ENCODE data around the gene HOXC11.

Gene HOXC11

GRCh38 chr12:53944907-53945847 is 27.7 kb upstream of the HOXC11 start:
- no peak for DNase-seq (ENCODE audit: low read depth)
- no peak for TF ChIP-seq CTCF (conservative IDR thresholded peaks at IDR 0.05; ENCODE audit: low read depth, low read length)
- no peak overlapping the region for H3K4me3 ChIP-seq (ENCODE audit: low read length)

- no peak for DNase-seq (ENCODE audit: low read depth)
- TF ChIP-seq CTCF (conservative IDR thresholded peaks at IDR 0.05; ENCODE audit: low read depth, low read length): no peak
- H3K4me3 ChIP-seq (ENCODE audit: low read length): no peak overlapping the region
Observed at GRCh38 chr12:53947743-53948142, 25.2 kb upstream of the HOXC11 start.

- H3K4me3 ChIP-seq (ENCODE audit: low read length): no peak overlapping the region
- no peak for TF ChIP-seq CTCF (conservative IDR thresholded peaks at IDR 0.05; ENCODE audit: low read depth, low read length)
- DNase-seq (ENCODE audit: low read depth): no peak
Observed at GRCh38 chr12:53948650-53949593, 24.0 kb upstream of the HOXC11 start.

- no peak for TF ChIP-seq CTCF (conservative IDR thresholded peaks at IDR 0.05; ENCODE audit: low read depth, low read length)
- no peak overlapping the region for H3K4me3 ChIP-seq (ENCODE audit: low read length)
- DNase-seq (ENCODE audit: low read depth): no peak
Observed at GRCh38 chr12:53949631-53950436, 23.1 kb upstream of the HOXC11 start.

GRCh38 chr12:53950437-53950773 is 22.5 kb upstream of the HOXC11 start:
- no peak for DNase-seq (ENCODE audit: low read depth)
- H3K4me3 ChIP-seq (ENCODE audit: low read length): no peak overlapping the region
- no peak for TF ChIP-seq CTCF (conservative IDR thresholded peaks at IDR 0.05; ENCODE audit: low read depth, low read length)

- DNase-seq (ENCODE audit: low read depth): no peak
- no peak for TF ChIP-seq CTCF (conservative IDR thresholded peaks at IDR 0.05; ENCODE audit: low read depth, low read length)
- no peak overlapping the region for H3K4me3 ChIP-seq (ENCODE audit: low read length)
Observed at GRCh38 chr12:53950789-53951576, 21.9 kb upstream of the HOXC11 start.

All from retinal pigment epithelial cell (primary cell).